Lung (tissue), 12 donors: Measurements from ENCODE around the gene SMCHD1. TPM values are rescaled to one million over a fixed set of nuclear protein-coding genes. Genes with fewer than 3 reads are reported as not detected.

Experiments
- ATAC-seq: fragments of 200-7000 bp; cut with Tn5 transposase; one replicate; pipeline ENCODE4 v1.9.1; 2020; ENCODE audit warnings: moderate number of reproducible peaks; ENCODE audit not compliant: insufficient read depth, low FRiP score
- DNase-seq, 3 donors: peaks; one replicate each; pipeline ENCODE4 v3.0.0-alpha.2; 2013 to 2017
- H3K27ac ChIP-seq, 2 donors: one replicate each; pipeline ENCODE4 v1.5.1; 2013; ENCODE audit warnings: mild to moderate bottlenecking in 2 of 2, moderate library complexity in 2 of 2, control low read depth in 1 of 2, inconsistent platforms in 1 of 2, low read depth in 1 of 2, low read length in 1 of 2
- H3K27me3 ChIP-seq, 3 donors: one replicate each; pipeline ENCODE4 v1.5.1; 2013; ENCODE audit warnings: low read length in 2 of 3; ENCODE audit not compliant: control insufficient read depth in 3 of 3, insufficient read depth in 3 of 3
- H3K36me3 ChIP-seq, 4 donors: one replicate each; pipeline ENCODE4 v1.5.1; 2013; ENCODE audit warnings: low read length in 4 of 4, mild to moderate bottlenecking in 1 of 4, moderate library complexity in 1 of 4; ENCODE audit not compliant: control insufficient read depth in 4 of 4, insufficient read depth in 4 of 4
- H3K4me1 ChIP-seq, 5 donors: one replicate each; pipeline ENCODE4 v1.5.1; 2013; ENCODE audit warnings: low read length in 5 of 5, mild to moderate bottlenecking in 2 of 5, moderate library complexity in 1 of 5; ENCODE audit not compliant: control insufficient read depth in 5 of 5, insufficient read depth in 5 of 5
- H3K4me3 ChIP-seq: one replicate; pipeline ENCODE4 v1.5.1; 2013; ENCODE audit warnings: mild to moderate bottlenecking, control low read depth, moderate library complexity
- H3K9ac ChIP-seq, 2 donors: one replicate each; pipeline ENCODE4 v1.5.1; 2013; ENCODE audit warnings: low read length in 2 of 2, control low read depth in 1 of 2; ENCODE audit not compliant: insufficient read depth in 1 of 2
- H3K9me3 ChIP-seq, 4 donors: one replicate each; pipeline ENCODE4 v1.5.1; 2013; ENCODE audit warnings: low read length in 3 of 4, mild to moderate bottlenecking in 1 of 4, moderate library complexity in 1 of 4; ENCODE audit not compliant: control insufficient read depth in 4 of 4, insufficient read depth in 3 of 4
- WGBS, 2 donors: extraction: QIAGEN DNeasy Blood & Tissue Kit; methylation state at CpG; one replicate each; pipeline ENCODE4 v1.1.7; 2013; 5-methylcytosine and 5-hydroxymethylcytosine counted together
- polyA plus RNA-seq, 2 donors: library from polyadenylated mRNA; stranded (reverse); fragments of 200-250 nt; gene quantifications; one replicate each; pipeline ENCODE4 v1.2.1, GENCODE V29; 2013
- total RNA-seq, 2 donors: library from RNA; depleted of rRNA in 1 of 2; stranded (reverse); fragments of >200 nt in 1 of 2; gene quantifications; one replicate each; pipeline ENCODE4 v1.2.1, GENCODE V29; 2014 to 2021
- TF ChIP-seq, protein P1 (sequence below): IDR thresholded peaks from 2 replicates; pipeline ENCODE4 v1.5.1; 2012; ENCODE audit warnings: mild to moderate bottlenecking; ENCODE audit errors: control extremely low read depth, extremely low read depth
- donor health status: control.
- donor health status: control.
- donor health status: Bipolar disorder and iron deficiency.
- donor health status: healthy.
- donor health status: DM: yes; HTN: yes; CAD: no.

Gene SMCHD1
- total and polyA plus RNA-seq, 4 donors: 7.3 to 179 (median 31.4) TPM

GRCh38 chr18:2707551-2708168 is 52.1 kb downstream of the SMCHD1 start:
- H3K9ac ChIP-seq: no peak overlapping the region

DNA sequence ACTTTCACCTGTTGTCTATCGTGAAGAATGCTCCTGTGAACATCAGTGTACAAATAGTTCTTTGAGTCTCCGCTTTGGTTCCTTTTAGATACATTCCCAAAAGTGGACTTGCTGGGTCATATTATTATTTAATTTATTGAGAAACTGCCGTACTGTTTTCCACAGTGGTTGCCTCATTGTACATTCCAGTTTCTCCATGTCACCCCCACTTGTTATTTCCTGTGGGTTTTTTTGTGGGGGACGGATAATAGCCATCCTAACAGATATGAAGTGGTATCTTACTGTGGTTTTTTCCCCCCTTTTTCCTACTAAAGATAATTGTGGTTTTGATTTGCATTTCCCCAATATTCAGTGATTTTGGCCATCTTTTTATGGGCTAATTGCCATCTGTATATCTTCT is 53.8 kb downstream of the SMCHD1 start:
- H3K27me3 ChIP-seq: no peaks in the 10 kb centered on the region
- TF ChIP-seq, protein P1, sequence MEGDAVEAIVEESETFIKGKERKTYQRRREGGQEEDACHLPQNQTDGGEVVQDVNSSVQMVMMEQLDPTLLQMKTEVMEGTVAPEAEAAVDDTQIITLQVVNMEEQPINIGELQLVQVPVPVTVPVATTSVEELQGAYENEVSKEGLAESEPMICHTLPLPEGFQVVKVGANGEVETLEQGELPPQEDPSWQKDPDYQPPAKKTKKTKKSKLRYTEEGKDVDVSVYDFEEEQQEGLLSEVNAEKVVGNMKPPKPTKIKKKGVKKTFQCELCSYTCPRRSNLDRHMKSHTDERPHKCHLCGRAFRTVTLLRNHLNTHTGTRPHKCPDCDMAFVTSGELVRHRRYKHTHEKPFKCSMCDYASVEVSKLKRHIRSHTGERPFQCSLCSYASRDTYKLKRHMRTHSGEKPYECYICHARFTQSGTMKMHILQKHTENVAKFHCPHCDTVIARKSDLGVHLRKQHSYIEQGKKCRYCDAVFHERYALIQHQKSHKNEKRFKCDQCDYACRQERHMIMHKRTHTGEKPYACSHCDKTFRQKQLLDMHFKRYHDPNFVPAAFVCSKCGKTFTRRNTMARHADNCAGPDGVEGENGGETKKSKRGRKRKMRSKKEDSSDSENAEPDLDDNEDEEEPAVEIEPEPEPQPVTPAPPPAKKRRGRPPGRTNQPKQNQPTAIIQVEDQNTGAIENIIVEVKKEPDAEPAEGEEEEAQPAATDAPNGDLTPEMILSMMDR: no peak
- no peak overlapping the region for H3K9ac ChIP-seq
- H3K4me1 ChIP-seq: no peaks in the 10 kb centered on the region
- DNase-seq (no peak), ATAC-seq (no peak)
- H3K36me3 ChIP-seq: peaks cover 12 to 34% (median 25%) of the 10 kb centered on the region in 4 donors
- no peak overlapping the region for H3K4me3 ChIP-seq
- no peak overlapping the region for H3K27ac ChIP-seq
- WGBS, 2 donors: 53 to 63% methylated on average over 4 of the region's 4 CpGs
- no peaks in the 10 kb centered on the region for H3K9me3 ChIP-seq

More at GRCh38 chr18:2707551-2708168, 52.1 kb downstream of the SMCHD1 start:
- no peaks in the 10 kb centered on the region for H3K27me3 ChIP-seq
- TF ChIP-seq, protein P1: no peak
- peaks cover 14 to 30% (median 24%) of the 10 kb centered on the region in 4 donors for H3K36me3 ChIP-seq
- DNase-seq: no peak
- WGBS, 2 donors: 80 to 91% methylated on average over 2 of the region's 2 CpGs
- no peaks in the 10 kb centered on the region for H3K9me3 ChIP-seq
- no peaks in the 10 kb centered on the region for H3K4me1 ChIP-seq
- no peak for ATAC-seq
- H3K27ac ChIP-seq: no peak overlapping the region
- no peak overlapping the region for H3K4me3 ChIP-seq

DNA sequence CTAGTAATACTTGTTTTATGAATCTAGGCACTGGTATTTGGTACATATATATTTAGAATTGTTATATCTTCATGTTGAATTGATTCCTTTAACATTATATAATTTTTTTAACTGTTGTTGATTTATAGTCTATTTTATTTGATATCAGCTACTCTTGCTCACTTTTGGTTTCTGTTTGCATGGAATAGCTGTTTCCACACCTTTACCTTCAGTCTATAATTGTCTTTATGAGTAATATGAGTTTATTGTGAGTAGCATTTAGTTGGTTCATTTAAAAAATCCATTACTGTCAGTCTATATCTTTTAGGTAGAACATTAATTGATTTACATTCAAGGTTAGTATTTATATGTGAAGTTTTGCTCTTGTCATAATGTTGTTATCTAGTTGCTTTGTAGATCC is 58.6 kb downstream of the SMCHD1 start:
- DNase-seq (no peak), ATAC-seq (no peak)
- no peak overlapping the region for H3K4me3 ChIP-seq
- peaks cover 15 to 25% (median 17%) of the 10 kb centered on the region in 4 donors for H3K36me3 ChIP-seq
- H3K9ac ChIP-seq: no peak overlapping the region
- H3K27ac ChIP-seq: no peak overlapping the region
- peaks cover 0 to 9% (median 0%) of the 10 kb centered on the region in 5 donors for H3K4me1 ChIP-seq
- no peaks in the 10 kb centered on the region for H3K27me3 ChIP-seq
- no peaks in the 10 kb centered on the region for H3K9me3 ChIP-seq
- TF ChIP-seq, protein P1: no peak

GRCh38 chr18:2715990-2716389 is 60.5 kb downstream of the SMCHD1 start:
- H3K36me3 ChIP-seq: peaks cover 17 to 23% (median 20%) of the 10 kb centered on the region in 4 donors
- H3K9ac ChIP-seq: no peak overlapping the region
- TF ChIP-seq, protein P1: no peak
- 93 to 94% methylated on average over 3 of the region's 3 CpGs for WGBS, 2 donors
- peaks cover 0 to 9% (median 0%) of the 10 kb centered on the region in 5 donors for H3K4me1 ChIP-seq
- H3K9me3 ChIP-seq: no peaks in the 10 kb centered on the region
- DNase-seq: no peak
- no peak overlapping the region for H3K27ac ChIP-seq
- no peak for ATAC-seq
- H3K4me3 ChIP-seq: no peak overlapping the region
- H3K27me3 ChIP-seq: no peaks in the 10 kb centered on the region
